ENCODE data around the gene VPS29. TPM values are rescaled to one million over a fixed set of nuclear protein-coding genes. Genes with fewer than 3 reads are reported as not detected.
"Not testable (repeated sequence)": the region's sequence is repeated elsewhere in the genome, so short reads cannot be mapped to it uniquely, and the experiment has no call there.

The VPS29 gene
- total and polyA plus RNA-seq, 8 donors, result 29.1 to 120 (median 39.8) TPM

DNA sequence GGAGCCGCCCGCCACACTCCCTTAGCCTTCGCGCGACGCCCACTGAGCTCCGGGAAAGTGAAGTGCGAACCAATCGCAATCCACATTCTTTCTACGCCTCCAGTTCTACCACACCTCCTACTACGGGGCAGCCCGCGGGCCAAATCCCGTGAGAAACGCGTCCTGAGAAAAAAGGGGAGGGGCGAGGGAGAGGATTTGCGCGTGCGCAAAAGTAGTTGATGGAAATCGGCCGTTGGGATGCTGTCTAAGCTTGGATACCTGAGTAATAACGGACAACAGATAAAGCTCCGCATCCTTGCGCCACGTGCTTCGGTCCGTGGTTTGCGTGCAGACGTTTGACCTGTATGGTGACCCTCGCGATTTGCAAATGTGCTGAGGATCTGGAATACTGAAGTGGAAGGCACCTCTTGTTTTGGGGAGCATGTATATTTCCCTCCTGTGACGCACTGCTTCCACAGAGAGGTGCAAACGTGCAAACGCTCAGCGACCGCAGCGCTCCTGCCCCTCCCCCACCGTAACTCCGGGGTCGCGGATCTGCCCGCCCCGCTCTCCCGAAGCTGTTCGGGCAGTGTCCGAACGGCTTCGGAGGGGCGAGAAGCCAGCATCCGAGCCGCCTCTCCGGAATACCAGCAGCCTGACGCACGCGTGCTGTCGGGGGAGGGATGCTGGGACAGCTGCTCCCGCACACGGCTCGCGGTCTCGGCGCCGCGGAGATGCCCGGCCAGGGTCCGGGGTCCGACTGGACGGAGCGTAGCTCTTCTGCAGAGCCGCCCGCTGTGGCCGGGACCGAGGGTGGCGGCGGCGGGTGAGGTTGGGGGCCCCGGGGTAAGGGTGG, 33.5 kb downstream of the VPS29 start, which contains the start of the genes FAM216A and GPN3:
Gene FAM216A, plus strand, starts transcription at position 632 of the 835 bp plus-strand sequence. Its CDS starts 31 bp downstream, at position 663.
Gene GPN3, minus strand, starts transcription at position 44 of the 835 bp plus-strand sequence. CDS start 54 bp downstream, outside the sequence.
- peaks cover 7 to 11% (median 7%) of the 10 kb centered on the region in 3 donors for H3K4me1 ChIP-seq
- no peak for TF ChIP-seq CTCF (IDR thresholded peaks at IDR 0.05)
- intact Hi-C loops (cut with DNase I), result no loop called here
- ATAC-seq (peak; percentile 92 to 96 (median 96)), DNase-seq (peak; percentile 94 to 98 (median 96)), FAIRE-seq (peak; percentile 59)
- no peaks in the 10 kb centered on the region for H3K27me3 ChIP-seq
- 0 to 1% methylated on average over 73 to 78 of the region's 78 CpGs for WGBS, 2 donors
- H3K9me3 ChIP-seq, result no peaks in the 10 kb centered on the region
- H3K36me3 ChIP-seq, result no peaks in the 10 kb centered on the region
- H3K27ac ChIP-seq, result peak within 1 kb of the TSS; percentile 73 to 88 (median 78)
- peak within 1 kb of the TSS; percentile 49 to 76 (median 67) for H3K4me3 ChIP-seq

GRCh38 chr12:110467847-110468213, 34.1 kb downstream of the VPS29 start:
- ATAC-seq (no peak), FAIRE-seq (no peak), DNase-seq (no peak)
- H3K27me3 ChIP-seq, result no peaks in the 10 kb centered on the region
- no peaks in the 10 kb centered on the region for H3K36me3 ChIP-seq
- peak overlapping the region; percentile 53 to 88 (median 78) for H3K27ac ChIP-seq
- H3K9me3 ChIP-seq, result no peaks in the 10 kb centered on the region
- peaks cover 7 to 11% (median 7%) of the 10 kb centered on the region in 3 donors for H3K4me1 ChIP-seq
- TF ChIP-seq CTCF (IDR thresholded peaks at IDR 0.05), result no peak
- H3K4me3 ChIP-seq, result peak overlapping the region; percentile 49 to 76 (median 67)
- intact Hi-C loops (cut with DNase I), result no loop called here
- 0% methylated on average over 15 of the region's 15 CpGs for WGBS, 2 donors

DNA sequence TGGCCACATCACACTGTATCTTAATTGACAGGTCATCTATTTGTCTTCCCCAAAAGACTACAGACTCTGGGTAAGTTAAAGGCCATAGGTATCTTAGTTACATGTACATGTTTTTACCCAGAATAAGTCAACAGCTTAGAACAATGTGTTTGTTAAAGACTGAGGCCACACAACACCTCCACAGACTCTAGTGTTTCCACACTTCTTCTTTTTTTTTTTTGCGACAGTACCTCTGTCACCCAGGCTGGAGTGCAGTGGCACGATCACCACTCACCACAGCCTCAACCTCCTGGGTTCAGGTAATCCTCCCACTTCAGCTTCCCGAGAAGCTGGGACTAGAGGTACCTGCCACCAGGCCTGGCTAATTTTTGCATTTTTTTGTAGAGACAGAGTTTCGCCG, 35.1 kb downstream of the VPS29 start:
- Histone ChIP-seq H3K9me3 (no peaks in the 10 kb centered on the region), H3K27me3 (no peaks in the 10 kb centered on the region), H3K4me3 (peak overlapping the region in 1 of 4 donors; percentile 76), H3K4me1 (peaks cover 7 to 11% (median 7%) of the 10 kb centered on the region in 3 donors), H3K36me3 (no peaks in the 10 kb centered on the region), H3K27ac (no peak overlapping the region)
- DNase-seq, result no peak
- 45 to 60% methylated on average over 5 of the region's 5 CpGs for WGBS, 2 donors
- intact Hi-C loops (cut with DNase I), result no loop called here
- no peak for FAIRE-seq
- no peak for TF ChIP-seq CTCF (IDR thresholded peaks at IDR 0.05)
- no peak for ATAC-seq

GRCh38 chr12:110465765-110466164, 36.1 kb downstream of the VPS29 start:
- H3K4me3 ChIP-seq; H3K27ac ChIP-seq; H3K36me3 ChIP-seq; H3K9me3 ChIP-seq; ATAC-seq; H3K27me3 ChIP-seq; FAIRE-seq; intact Hi-C loops (cut with DNase I); DNase-seq: not testable (repeated sequence)
- WGBS, 2 donors, result 82 to 89% methylated on average over 11 of the region's 11 CpGs
- H3K4me1 ChIP-seq, result peaks cover 7 to 11% (median 7%) of the 10 kb centered on the region in 3 donors

GRCh38 chr12:110465024-110465423, 36.9 kb downstream of the VPS29 start:
- ATAC-seq (no peak), DNase-seq (no peak), FAIRE-seq (no peak)
- Histone ChIP-seq H3K27me3 (no peaks in the 10 kb centered on the region), H3K9me3 (no peaks in the 10 kb centered on the region), H3K4me3 (no peak overlapping the region), H3K27ac (no peak overlapping the region), H3K36me3 (no peaks in the 10 kb centered on the region), H3K4me1 (peaks cover 7 to 11% (median 7%) of the 10 kb centered on the region in 3 donors)
- intact Hi-C loops (cut with DNase I), result no loop called here
- WGBS, 2 donors, result 86 to 100% methylated on average over 2 of the region's 2 CpGs
- no peak for TF ChIP-seq CTCF (IDR thresholded peaks at IDR 0.05)

GRCh38 chr12:110461189-110461588, 40.7 kb downstream of the VPS29 start:
- FAIRE-seq; H3K4me3 ChIP-seq; H3K4me1 ChIP-seq; H3K27ac ChIP-seq; ATAC-seq; H3K27me3 ChIP-seq; DNase-seq; intact Hi-C loops (cut with DNase I); H3K36me3 ChIP-seq; H3K9me3 ChIP-seq: not testable (repeated sequence)
- 83 to 88% methylated on average over 5 of the region's 5 CpGs for WGBS, 2 donors

All from pancreas (tissue), 10 donors.